ENCODE measurements around the gene PARM1.

DNA sequence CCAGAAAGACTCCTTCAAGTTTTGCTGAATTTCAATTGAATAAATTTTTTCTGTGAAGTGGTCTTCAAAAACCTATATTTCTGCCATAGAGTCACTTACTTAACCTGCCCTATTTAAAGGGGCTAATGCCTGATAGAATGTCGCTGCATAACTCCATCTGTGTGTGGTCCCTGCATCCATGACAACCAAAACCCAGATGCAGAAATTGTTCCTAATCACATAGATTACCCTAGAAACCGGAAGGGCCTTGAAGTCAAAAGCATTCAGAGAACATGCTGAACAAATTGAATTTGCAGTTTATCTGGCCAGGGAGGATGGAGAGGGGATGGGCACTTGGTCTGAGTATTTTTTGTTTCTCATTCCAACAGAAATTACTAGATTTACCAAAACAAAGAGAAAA is 1.5 kb upstream of the PARM1 start:
- TF ChIP-seq CTCF (IDR thresholded peaks at IDR 0.05) (no peak), POLR2A (IDR thresholded peaks at IDR 0.05) (no peak)

Data from Peyer's patch (tissue), 4 donors.